Lung (tissue), 12 donors: Measurements from ENCODE around the gene RPL38. TPM values are rescaled to one million over a fixed set of nuclear protein-coding genes. Genes with fewer than 3 reads are reported as not detected.

Experiments used
- ATAC-seq: fragments of 200-7000 bp; cut with Tn5 transposase; one replicate; pipeline ENCODE4 v1.9.1; 2020; ENCODE audit warnings: moderate number of reproducible peaks; ENCODE audit not compliant: insufficient read depth, low FRiP score
- DNase-seq, 3 donors: peaks; one replicate each; pipeline ENCODE4 v3.0.0-alpha.2; 2013 to 2017
- H3K27ac ChIP-seq, 2 donors: one replicate each; pipeline ENCODE4 v1.5.1; 2013; ENCODE audit warnings: mild to moderate bottlenecking in 2 of 2, moderate library complexity in 2 of 2, control low read depth in 1 of 2, inconsistent platforms in 1 of 2, low read depth in 1 of 2, low read length in 1 of 2
- H3K27me3 ChIP-seq, 3 donors: one replicate each; pipeline ENCODE4 v1.5.1; 2013; ENCODE audit warnings: low read length in 2 of 3; ENCODE audit not compliant: control insufficient read depth in 3 of 3, insufficient read depth in 3 of 3
- H3K36me3 ChIP-seq, 4 donors: one replicate each; pipeline ENCODE4 v1.5.1; 2013; ENCODE audit warnings: low read length in 4 of 4, mild to moderate bottlenecking in 1 of 4, moderate library complexity in 1 of 4; ENCODE audit not compliant: control insufficient read depth in 4 of 4, insufficient read depth in 4 of 4
- H3K4me1 ChIP-seq, 5 donors: one replicate each; pipeline ENCODE4 v1.5.1; 2013; ENCODE audit warnings: low read length in 5 of 5, mild to moderate bottlenecking in 2 of 5, moderate library complexity in 1 of 5; ENCODE audit not compliant: control insufficient read depth in 5 of 5, insufficient read depth in 5 of 5
- H3K4me3 ChIP-seq: one replicate; pipeline ENCODE4 v1.5.1; 2013; ENCODE audit warnings: mild to moderate bottlenecking, control low read depth, moderate library complexity
- H3K9ac ChIP-seq, 2 donors: one replicate each; pipeline ENCODE4 v1.5.1; 2013; ENCODE audit warnings: low read length in 2 of 2, control low read depth in 1 of 2; ENCODE audit not compliant: insufficient read depth in 1 of 2
- H3K9me3 ChIP-seq, 4 donors: one replicate each; pipeline ENCODE4 v1.5.1; 2013; ENCODE audit warnings: low read length in 3 of 4, mild to moderate bottlenecking in 1 of 4, moderate library complexity in 1 of 4; ENCODE audit not compliant: control insufficient read depth in 4 of 4, insufficient read depth in 3 of 4
- WGBS, 2 donors: extraction: QIAGEN DNeasy Blood & Tissue Kit; methylation state at CpG; one replicate each; pipeline ENCODE4 v1.1.7; 2013; 5-methylcytosine and 5-hydroxymethylcytosine counted together
- polyA plus RNA-seq, 2 donors: library from polyadenylated mRNA; stranded (reverse); fragments of 200-250 nt; gene quantifications; one replicate each; pipeline ENCODE4 v1.2.1, GENCODE V29; 2013
- total RNA-seq, 2 donors: library from RNA; depleted of rRNA in 1 of 2; stranded (reverse); fragments of >200 nt in 1 of 2; gene quantifications; one replicate each; pipeline ENCODE4 v1.2.1, GENCODE V29; 2014 to 2021
- TF ChIP-seq, protein P1 (sequence below): IDR thresholded peaks from 2 replicates; pipeline ENCODE4 v1.5.1; 2012; ENCODE audit warnings: mild to moderate bottlenecking; ENCODE audit errors: control extremely low read depth, extremely low read depth
- donor health status: control.
- donor health status: control.
- donor health status: Bipolar disorder and iron deficiency.
- donor health status: healthy.
- donor health status: DM: yes; HTN: yes; CAD: no.

RPL38 gene
- total and polyA plus RNA-seq, 4 donors: 686 to 2,752 (median 1,090) TPM

DNA sequence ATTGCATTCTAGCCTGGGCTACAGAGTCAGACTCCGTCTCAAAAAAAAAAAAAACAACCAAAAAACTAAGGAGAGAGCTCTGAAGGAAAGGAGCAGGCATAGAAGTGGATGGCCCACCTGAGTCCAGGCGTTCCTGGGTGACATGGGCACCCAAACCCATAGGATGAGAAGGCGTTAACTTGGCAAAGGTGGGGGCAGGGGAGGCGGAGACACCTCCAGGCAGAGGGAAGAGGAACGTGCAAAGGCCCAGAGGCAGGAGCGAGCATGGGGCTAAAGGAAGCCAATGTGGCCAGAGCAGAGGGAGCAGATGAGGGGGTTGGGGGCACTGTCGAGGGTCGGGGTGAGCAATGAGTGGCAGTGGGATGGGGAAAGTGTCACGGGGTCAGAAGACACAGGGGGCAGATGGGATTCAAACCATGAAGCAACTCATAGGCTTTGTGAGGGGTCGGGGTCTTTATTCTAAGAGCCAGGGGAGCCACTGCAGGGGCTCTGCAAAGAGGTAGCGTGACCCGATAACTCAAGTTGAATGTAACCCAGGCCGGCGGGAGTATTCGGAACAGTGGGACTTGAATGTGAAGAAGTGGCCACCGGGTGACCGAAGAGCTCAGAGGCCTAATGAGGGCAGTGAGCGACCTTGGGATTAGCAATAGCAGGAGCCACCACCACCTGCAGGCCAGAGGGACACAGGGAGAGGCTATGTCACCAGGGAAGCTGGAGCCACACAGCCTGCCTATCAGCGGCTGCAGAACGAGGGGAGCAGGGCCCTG, 21.7 kb downstream of the RPL38 start:
- Histone ChIP-seq H3K4me1 (no peaks in the 10 kb centered on the region), H3K27ac (no peak overlapping the region), H3K36me3 (peaks cover 0 to 4% (median 3%) of the 10 kb centered on the region in 4 donors), H3K9ac (no peak overlapping the region), H3K9me3 (no peaks in the 10 kb centered on the region), H3K4me3 (no peak overlapping the region), H3K27me3 (no peaks in the 10 kb centered on the region)
- WGBS, 2 donors: 96 to 97% methylated on average over 20 of the region's 20 CpGs
- TF ChIP-seq, protein P1, sequence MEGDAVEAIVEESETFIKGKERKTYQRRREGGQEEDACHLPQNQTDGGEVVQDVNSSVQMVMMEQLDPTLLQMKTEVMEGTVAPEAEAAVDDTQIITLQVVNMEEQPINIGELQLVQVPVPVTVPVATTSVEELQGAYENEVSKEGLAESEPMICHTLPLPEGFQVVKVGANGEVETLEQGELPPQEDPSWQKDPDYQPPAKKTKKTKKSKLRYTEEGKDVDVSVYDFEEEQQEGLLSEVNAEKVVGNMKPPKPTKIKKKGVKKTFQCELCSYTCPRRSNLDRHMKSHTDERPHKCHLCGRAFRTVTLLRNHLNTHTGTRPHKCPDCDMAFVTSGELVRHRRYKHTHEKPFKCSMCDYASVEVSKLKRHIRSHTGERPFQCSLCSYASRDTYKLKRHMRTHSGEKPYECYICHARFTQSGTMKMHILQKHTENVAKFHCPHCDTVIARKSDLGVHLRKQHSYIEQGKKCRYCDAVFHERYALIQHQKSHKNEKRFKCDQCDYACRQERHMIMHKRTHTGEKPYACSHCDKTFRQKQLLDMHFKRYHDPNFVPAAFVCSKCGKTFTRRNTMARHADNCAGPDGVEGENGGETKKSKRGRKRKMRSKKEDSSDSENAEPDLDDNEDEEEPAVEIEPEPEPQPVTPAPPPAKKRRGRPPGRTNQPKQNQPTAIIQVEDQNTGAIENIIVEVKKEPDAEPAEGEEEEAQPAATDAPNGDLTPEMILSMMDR: no peak
- ATAC-seq: no peak
- no peak for DNase-seq

DNA sequence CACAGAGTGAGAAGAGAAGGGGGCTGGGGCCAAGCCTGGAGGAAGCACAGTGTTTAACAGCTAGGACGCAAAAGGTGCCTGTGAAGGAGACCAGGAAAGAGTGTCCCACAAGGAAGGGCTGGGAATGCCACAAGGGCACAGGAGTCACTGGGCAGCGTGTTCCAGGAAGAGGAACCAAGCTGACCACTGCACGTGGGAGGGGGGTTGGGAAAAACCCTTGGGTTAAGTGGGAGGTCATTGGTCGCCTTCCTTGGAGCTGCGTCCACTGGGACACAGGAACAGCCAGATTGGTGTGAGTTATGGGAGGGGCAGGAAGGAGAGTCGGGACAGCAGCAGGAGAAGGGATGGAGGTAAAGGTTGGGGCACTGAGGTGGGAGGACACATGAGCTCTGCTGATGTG, 22.8 kb downstream of the RPL38 start:
- no peak for DNase-seq
- TF ChIP-seq, protein P1: no peak
- Histone ChIP-seq H3K4me1 (no peaks in the 10 kb centered on the region), H3K36me3 (peaks cover 3 to 8% (median 5%) of the 10 kb centered on the region in 4 donors), H3K27me3 (no peaks in the 10 kb centered on the region), H3K4me3 (no peak overlapping the region), H3K9me3 (no peaks in the 10 kb centered on the region), H3K27ac (no peak overlapping the region), H3K9ac (no peak overlapping the region)
- ATAC-seq: no peak
- 68 to 74% methylated on average over 6 of the region's 6 CpGs for WGBS, 2 donors

DNA sequence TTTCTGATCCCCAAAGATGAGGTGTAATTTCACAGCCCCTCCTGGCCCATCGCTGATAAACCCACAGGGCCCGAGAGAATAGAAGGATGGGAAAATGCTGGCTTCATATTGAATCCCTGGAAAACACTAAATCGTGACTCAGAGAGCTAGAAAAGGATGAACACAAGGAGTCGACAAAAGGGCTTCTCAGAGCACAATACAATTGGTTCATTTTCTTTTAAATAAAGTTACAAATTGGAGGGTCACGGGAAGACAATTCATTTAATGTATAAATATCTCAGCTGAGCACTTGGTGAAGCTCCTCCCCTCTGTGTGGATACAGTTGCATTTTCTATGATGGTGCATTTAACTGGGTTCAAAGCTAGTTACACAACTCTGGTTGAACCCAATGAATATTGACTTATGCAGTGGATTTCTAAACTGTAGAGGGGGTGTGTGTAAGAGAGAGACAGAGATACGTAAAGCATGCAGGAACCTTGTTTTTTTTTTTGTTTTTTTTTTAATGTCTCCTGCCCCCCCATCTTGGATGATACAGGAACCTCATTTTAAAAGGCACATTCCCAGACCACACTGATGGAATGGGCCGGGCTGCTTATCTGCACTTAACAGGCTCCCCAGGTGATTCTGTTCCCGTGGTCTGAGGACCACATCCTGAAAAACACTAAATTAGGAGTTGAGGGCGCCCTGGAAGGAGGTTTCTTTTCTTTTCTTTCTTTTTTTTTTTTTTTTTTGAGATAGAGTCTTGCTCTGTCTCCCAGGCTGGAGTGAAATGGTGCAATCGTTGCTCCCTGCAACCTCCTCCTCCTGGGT, 24.0 kb downstream of the RPL38 start:
- no peaks in the 10 kb centered on the region for H3K4me1 ChIP-seq
- TF ChIP-seq, protein P1: no peak
- H3K27ac ChIP-seq: no peak overlapping the region
- ATAC-seq (no peak), DNase-seq (no peak)
- 83 to 88% methylated on average over 10 of the region's 10 CpGs for WGBS, 2 donors
- no peak overlapping the region for H3K4me3 ChIP-seq
- H3K36me3 ChIP-seq: peaks cover 1 to 8% (median 6%) of the 10 kb centered on the region in 4 donors
- no peak overlapping the region for H3K9ac ChIP-seq
- H3K27me3 ChIP-seq: no peaks in the 10 kb centered on the region
- H3K9me3 ChIP-seq: no peaks in the 10 kb centered on the region
